22Rv1 (cell line): ENCODE measurements around the gene MMP17.

Experiments
- ZFX ChIP-seq: fragments of 450-650 bp; IDR thresholded peaks from 2 replicates; pipeline ENCODE4 v1.6.1; 2017; ENCODE audit warnings: antibody characterized with exemption, borderline replicate concordance
- TF ChIP-seq, protein P1 (sequence below): fragments of 450-650 bp; IDR thresholded peaks from 2 replicates; pipeline ENCODE4 v1.5.1; 2017; ENCODE audit warnings: mild to moderate bottlenecking

DNA sequence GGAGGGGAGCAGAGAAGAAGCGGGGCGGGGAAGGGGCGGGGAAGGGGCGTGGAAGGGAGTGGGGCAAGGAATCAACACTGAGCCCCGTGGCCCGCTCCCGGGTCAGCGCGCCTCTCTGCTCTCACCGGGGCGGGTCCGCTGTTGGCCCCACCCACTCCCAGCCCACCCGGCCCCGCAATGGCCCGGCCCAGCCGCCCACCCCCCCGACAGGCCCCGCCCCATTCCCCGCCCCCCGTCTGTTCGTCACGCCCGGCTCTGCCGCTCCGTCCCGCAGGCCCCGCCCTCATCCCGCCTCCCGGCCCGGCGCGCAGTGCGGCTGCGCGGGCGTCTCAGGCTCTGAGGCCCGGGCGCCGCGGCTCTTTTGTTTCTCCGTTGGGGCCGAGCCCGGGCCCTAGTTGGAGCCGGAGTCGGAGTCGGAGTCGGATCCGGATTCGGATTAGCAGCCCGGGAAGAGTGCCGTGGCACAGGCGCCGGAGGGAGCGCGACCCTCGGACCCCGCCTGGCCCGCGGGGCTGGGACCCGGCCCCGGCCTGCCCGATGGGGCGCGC, 66.2 kb downstream of the MMP17 start, which contains the start of gene ULK1:
- TF ChIP-seq, protein P1, sequence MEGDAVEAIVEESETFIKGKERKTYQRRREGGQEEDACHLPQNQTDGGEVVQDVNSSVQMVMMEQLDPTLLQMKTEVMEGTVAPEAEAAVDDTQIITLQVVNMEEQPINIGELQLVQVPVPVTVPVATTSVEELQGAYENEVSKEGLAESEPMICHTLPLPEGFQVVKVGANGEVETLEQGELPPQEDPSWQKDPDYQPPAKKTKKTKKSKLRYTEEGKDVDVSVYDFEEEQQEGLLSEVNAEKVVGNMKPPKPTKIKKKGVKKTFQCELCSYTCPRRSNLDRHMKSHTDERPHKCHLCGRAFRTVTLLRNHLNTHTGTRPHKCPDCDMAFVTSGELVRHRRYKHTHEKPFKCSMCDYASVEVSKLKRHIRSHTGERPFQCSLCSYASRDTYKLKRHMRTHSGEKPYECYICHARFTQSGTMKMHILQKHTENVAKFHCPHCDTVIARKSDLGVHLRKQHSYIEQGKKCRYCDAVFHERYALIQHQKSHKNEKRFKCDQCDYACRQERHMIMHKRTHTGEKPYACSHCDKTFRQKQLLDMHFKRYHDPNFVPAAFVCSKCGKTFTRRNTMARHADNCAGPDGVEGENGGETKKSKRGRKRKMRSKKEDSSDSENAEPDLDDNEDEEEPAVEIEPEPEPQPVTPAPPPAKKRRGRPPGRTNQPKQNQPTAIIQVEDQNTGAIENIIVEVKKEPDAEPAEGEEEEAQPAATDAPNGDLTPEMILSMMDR, result no peak
- TF ChIP-seq ZFX, result no peak
